Left ventricle myocardium inferior (tissue), 1 donor: ENCODE data around the gene MAPK8IP3. TPM values are rescaled to one million over a fixed set of nuclear protein-coding genes. Genes with fewer than 3 reads are reported as not detected.

Experiments
- DNase-seq: peaks from one replicate; pipeline ENCODE4 v3.0.0-alpha.2; 2020
- H3K27ac ChIP-seq: fragments of 200-600 bp; replicated peaks from 2 replicates; pipeline ENCODE4 v1.8.0; 2021
- H3K27me3 ChIP-seq: fragments of 200-600 bp; 2 replicates; pipeline ENCODE4 v1.8.0; 2021; ENCODE audit warnings: low read depth
- H3K36me3 ChIP-seq: fragments of 200-600 bp; 2 replicates; pipeline ENCODE4 v1.8.0; 2021
- H3K4me1 ChIP-seq: fragments of 200-600 bp; 2 replicates; pipeline ENCODE4 v1.8.0; 2021
- H3K4me3 ChIP-seq: fragments of 200-600 bp; 2 replicates; pipeline ENCODE4 v1.8.0; 2021; ENCODE audit warnings: mild to moderate bottlenecking, moderate library complexity
- H3K9me3 ChIP-seq: fragments of 200-600 bp; replicated peaks from 2 replicates; pipeline ENCODE4 v1.8.0; 2021
- CTCF ChIP-seq: fragments of 200-600 bp; IDR thresholded peaks from 2 replicates; pipeline ENCODE4 v1.8.0; 2021; ENCODE audit warnings: antibody characterized with exemption, mild to moderate bottlenecking, borderline replicate concordance
- intact Hi-C: fragments of 100-400 bp; cut with micrococcal nuclease; formaldehyde crosslinking; loops from one replicate; pipeline ENCODE4 v1.11.0; 2022
- total RNA-seq: library from RNA; stranded (reverse); fragmentation: NEBNext Ultra II Directional; extraction: Animal tissue kit (Norgen Biotek cat#: 25700); gene quantifications from one replicate; pipeline ENCODE4 v1.2.1, GENCODE V29; 2021
- donor health status: DM: no; HTN: yes; CAD: no; lungs with severe emphysema.

Gene MAPK8IP3
- total RNA-seq, 1 donor from 2014 or later = 56.0 TPM

GRCh38 chr16:1708083-1708767, 2.2 kb downstream of the MAPK8IP3 start:
- peaks cover 78% of the 10 kb centered on the region for H3K4me1 ChIP-seq
- peak overlapping the region; percentile 97 for H3K4me3 ChIP-seq
- intact Hi-C loops = no loop called here
- H3K27me3 ChIP-seq = no peaks in the 10 kb centered on the region
- no peak for TF ChIP-seq CTCF
- no peaks in the 10 kb centered on the region for H3K9me3 ChIP-seq
- H3K27ac ChIP-seq = peak overlapping the region; percentile 98
- H3K36me3 ChIP-seq = no peaks in the 10 kb centered on the region
- no peak for DNase-seq

GRCh38 chr16:1708768-1709180, 2.8 kb downstream of the MAPK8IP3 start:
- intact Hi-C loops = no loop called here
- Histone ChIP-seq H3K9me3 (no peaks in the 10 kb centered on the region), H3K4me3 (peak overlapping the region; percentile 97), H3K4me1 (peaks cover 84% of the 10 kb centered on the region), H3K27me3 (no peaks in the 10 kb centered on the region), H3K27ac (peak overlapping the region; percentile 98), H3K36me3 (no peaks in the 10 kb centered on the region)
- DNase-seq = peak; percentile 62
- no peak for TF ChIP-seq CTCF

GRCh38 chr16:1709356-1709755, 3.4 kb downstream of the MAPK8IP3 start:
- H3K9me3 ChIP-seq = no peaks in the 10 kb centered on the region
- intact Hi-C loops = no loop called here
- no peak for DNase-seq
- peak overlapping the region; percentile 98 for H3K27ac ChIP-seq
- TF ChIP-seq CTCF = no peak
- H3K36me3 ChIP-seq = no peaks in the 10 kb centered on the region
- peak overlapping the region; percentile 97 for H3K4me3 ChIP-seq
- H3K4me1 ChIP-seq = peaks cover 90% of the 10 kb centered on the region
- no peaks in the 10 kb centered on the region for H3K27me3 ChIP-seq

- no peak overlapping the region for H3K4me3 ChIP-seq
- no peaks in the 10 kb centered on the region for H3K27me3 ChIP-seq
- no peaks in the 10 kb centered on the region for H3K36me3 ChIP-seq
- H3K27ac ChIP-seq = peak overlapping the region; percentile 33
- H3K9me3 ChIP-seq = no peaks in the 10 kb centered on the region
- peaks cover 85% of the 10 kb centered on the region for H3K4me1 ChIP-seq
- no peak for DNase-seq
- no peak for TF ChIP-seq CTCF
- intact Hi-C loops = no loop called here
Observed at GRCh38 chr16:1710811-1711507, 5.0 kb downstream of the MAPK8IP3 start.

- Histone ChIP-seq H3K27me3 (no peaks in the 10 kb centered on the region), H3K4me3 (no peak overlapping the region), H3K36me3 (no peaks in the 10 kb centered on the region), H3K4me1 (peaks cover 68% of the 10 kb centered on the region), H3K9me3 (no peaks in the 10 kb centered on the region), H3K27ac (peak overlapping the region; percentile 23)
- TF ChIP-seq CTCF = no peak
- intact Hi-C loops = no loop called here
- no peak for DNase-seq
Observed at GRCh38 chr16:1712791-1713261, 6.8 kb downstream of the MAPK8IP3 start.
